ENCODE data around the gene UBL7. TPM values are rescaled to one million over a fixed set of nuclear protein-coding genes. Genes with fewer than 3 reads are reported as not detected.

Gene UBL7
- total and polyA plus RNA-seq, 4 donors, result 12.7 to 19.5 (median 18.2) TPM

DNA sequence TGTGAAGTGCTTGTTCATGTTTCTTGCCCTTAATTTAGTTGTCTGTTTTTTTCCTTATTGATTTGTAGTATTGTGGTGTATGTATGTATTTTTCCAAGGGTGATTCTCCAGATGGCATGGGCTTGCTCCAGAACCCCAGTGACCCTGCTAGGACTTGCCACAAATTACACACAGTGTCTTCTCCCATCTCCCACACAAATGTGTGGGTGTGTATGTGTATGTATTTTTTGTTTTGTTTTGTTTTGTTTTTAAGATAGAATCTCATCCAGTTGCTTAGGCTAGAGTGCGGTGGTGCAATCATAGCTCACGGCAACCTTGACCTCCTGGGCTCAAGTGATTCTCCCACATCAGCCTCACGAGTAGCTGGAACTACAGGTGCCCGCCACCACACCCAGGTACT lies 43.9 kb upstream of the UBL7 start (continued):
- TF ChIP-seq RXRA (IDR thresholded peaks at IDR 0.05), result no peak

DNA sequence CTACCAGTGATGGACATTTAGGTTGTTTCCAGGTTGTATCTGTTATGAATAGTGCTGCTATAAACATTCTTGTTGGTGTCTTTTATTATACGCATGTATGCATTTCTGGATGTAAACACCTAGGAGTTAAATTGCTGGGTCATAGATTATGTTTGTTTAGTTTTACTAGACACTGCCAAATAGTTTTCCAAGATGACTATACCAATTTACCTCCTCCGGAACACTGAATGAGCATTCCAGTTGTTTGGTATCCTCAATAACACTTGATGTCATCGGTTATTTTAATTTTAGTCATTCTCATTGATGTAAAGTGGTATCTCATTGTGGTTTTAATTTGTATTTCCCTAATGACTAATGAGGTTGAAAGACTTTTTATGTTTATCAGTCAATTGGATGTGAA lies 43.5 kb upstream of the UBL7 start:
- H3K36me3 ChIP-seq (ENCODE audit: control insufficient read depth in 4 of 4, insufficient read depth in 3 of 4, low read depth in 1 of 4, low read length in 3 of 4), result no peaks in the 10 kb centered on the region

DNA sequence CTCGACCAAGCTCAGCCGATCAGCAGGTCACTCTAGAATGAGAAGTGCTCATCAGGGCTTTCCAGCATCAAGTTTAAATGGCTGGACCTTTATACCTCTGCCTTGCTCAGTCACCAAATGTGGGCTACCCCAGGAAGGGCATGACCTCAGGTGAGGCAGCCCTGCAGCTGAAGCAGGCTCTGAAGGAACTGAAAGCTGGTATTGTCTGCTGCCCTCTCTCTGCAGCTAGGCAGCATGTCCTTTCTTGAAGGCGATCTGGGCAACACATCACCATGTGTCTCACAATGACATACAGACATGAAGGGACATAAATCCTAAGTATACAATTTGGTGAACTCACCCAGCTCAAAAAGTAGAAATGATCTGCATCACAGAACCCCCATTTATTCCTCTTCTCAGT lies 41.3 kb upstream of the UBL7 start:
- no peak for DNase-seq (ENCODE audit: low spot score)
- Histone ChIP-seq H3K27ac (ENCODE audit: low read depth in 1 of 2, low read length in 2 of 2) (no peak overlapping the region), H3K9me3 (ENCODE audit: control insufficient read depth in 4 of 4, low read length in 3 of 4) (no peaks in the 10 kb centered on the region), H3K4me3 (ENCODE audit: low read depth in 1 of 3, low read length in 3 of 3) (no peak overlapping the region), H3K9ac (ENCODE audit: low read depth in 1 of 2, low read length in 2 of 2) (no peak overlapping the region), H3K27me3 (ENCODE audit: control insufficient read depth in 4 of 4, insufficient read depth in 4 of 4, low read length in 3 of 4) (no peaks in the 10 kb centered on the region), H3K36me3 (ENCODE audit: control insufficient read depth in 4 of 4, insufficient read depth in 3 of 4, low read depth in 1 of 4, low read length in 3 of 4) (no peaks in the 10 kb centered on the region), H3K4me1 (ENCODE audit: control insufficient read depth in 4 of 4, insufficient read depth in 4 of 4, low read length in 3 of 4) (no peaks in the 10 kb centered on the region)
- TF ChIP-seq HNF4G (IDR thresholded peaks at IDR 0.05), result no peak
- TF ChIP-seq GABPA (IDR thresholded peaks at IDR 0.05 in 1 of 2, conservative IDR thresholded peaks at IDR 0.05 in 1 of 2), result no peak
- TF ChIP-seq, protein P1, sequence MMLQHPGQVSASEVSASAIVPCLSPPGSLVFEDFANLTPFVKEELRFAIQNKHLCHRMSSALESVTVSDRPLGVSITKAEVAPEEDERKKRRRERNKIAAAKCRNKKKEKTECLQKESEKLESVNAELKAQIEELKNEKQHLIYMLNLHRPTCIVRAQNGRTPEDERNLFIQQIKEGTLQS (IDR thresholded peaks at IDR 0.05), result no peak
- TF ChIP-seq JUND (IDR thresholded peaks at IDR 0.05), result no peak
- TF ChIP-seq FOXA1 (IDR thresholded peaks at IDR 0.05), result no peak
- TF ChIP-seq, protein P2, sequence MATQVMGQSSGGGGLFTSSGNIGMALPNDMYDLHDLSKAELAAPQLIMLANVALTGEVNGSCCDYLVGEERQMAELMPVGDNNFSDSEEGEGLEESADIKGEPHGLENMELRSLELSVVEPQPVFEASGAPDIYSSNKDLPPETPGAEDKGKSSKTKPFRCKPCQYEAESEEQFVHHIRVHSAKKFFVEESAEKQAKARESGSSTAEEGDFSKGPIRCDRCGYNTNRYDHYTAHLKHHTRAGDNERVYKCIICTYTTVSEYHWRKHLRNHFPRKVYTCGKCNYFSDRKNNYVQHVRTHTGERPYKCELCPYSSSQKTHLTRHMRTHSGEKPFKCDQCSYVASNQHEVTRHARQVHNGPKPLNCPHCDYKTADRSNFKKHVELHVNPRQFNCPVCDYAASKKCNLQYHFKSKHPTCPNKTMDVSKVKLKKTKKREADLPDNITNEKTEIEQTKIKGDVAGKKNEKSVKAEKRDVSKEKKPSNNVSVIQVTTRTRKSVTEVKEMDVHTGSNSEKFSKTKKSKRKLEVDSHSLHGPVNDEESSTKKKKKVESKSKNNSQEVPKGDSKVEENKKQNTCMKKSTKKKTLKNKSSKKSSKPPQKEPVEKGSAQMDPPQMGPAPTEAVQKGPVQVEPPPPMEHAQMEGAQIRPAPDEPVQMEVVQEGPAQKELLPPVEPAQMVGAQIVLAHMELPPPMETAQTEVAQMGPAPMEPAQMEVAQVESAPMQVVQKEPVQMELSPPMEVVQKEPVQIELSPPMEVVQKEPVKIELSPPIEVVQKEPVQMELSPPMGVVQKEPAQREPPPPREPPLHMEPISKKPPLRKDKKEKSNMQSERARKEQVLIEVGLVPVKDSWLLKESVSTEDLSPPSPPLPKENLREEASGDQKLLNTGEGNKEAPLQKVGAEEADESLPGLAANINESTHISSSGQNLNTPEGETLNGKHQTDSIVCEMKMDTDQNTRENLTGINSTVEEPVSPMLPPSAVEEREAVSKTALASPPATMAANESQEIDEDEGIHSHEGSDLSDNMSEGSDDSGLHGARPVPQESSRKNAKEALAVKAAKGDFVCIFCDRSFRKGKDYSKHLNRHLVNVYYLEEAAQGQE (IDR thresholded peaks at IDR 0.05), result no peak
- no peak for TF ChIP-seq TAF1 (conservative IDR thresholded peaks at IDR 0.05)
- TF ChIP-seq RAD21 (IDR thresholded peaks at IDR 0.05), result no peak
- no peak for TF ChIP-seq NR2F2 (IDR thresholded peaks at IDR 0.05)
- TF ChIP-seq, protein P3, sequence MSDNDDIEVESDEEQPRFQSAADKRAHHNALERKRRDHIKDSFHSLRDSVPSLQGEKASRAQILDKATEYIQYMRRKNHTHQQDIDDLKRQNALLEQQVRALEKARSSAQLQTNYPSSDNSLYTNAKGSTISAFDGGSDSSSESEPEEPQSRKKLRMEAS (IDR thresholded peaks at IDR 0.05), result no peak
- TF ChIP-seq, protein P4, sequence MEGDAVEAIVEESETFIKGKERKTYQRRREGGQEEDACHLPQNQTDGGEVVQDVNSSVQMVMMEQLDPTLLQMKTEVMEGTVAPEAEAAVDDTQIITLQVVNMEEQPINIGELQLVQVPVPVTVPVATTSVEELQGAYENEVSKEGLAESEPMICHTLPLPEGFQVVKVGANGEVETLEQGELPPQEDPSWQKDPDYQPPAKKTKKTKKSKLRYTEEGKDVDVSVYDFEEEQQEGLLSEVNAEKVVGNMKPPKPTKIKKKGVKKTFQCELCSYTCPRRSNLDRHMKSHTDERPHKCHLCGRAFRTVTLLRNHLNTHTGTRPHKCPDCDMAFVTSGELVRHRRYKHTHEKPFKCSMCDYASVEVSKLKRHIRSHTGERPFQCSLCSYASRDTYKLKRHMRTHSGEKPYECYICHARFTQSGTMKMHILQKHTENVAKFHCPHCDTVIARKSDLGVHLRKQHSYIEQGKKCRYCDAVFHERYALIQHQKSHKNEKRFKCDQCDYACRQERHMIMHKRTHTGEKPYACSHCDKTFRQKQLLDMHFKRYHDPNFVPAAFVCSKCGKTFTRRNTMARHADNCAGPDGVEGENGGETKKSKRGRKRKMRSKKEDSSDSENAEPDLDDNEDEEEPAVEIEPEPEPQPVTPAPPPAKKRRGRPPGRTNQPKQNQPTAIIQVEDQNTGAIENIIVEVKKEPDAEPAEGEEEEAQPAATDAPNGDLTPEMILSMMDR (IDR thresholded peaks at IDR 0.05; ENCODE audit: low read depth, low read length, missing input control), result no peak
- TF ChIP-seq FOXA2 (IDR thresholded peaks at IDR 0.05), result no peak
- no peak for TF ChIP-seq RXRA (IDR thresholded peaks at IDR 0.05)
- TF ChIP-seq, protein P5, sequence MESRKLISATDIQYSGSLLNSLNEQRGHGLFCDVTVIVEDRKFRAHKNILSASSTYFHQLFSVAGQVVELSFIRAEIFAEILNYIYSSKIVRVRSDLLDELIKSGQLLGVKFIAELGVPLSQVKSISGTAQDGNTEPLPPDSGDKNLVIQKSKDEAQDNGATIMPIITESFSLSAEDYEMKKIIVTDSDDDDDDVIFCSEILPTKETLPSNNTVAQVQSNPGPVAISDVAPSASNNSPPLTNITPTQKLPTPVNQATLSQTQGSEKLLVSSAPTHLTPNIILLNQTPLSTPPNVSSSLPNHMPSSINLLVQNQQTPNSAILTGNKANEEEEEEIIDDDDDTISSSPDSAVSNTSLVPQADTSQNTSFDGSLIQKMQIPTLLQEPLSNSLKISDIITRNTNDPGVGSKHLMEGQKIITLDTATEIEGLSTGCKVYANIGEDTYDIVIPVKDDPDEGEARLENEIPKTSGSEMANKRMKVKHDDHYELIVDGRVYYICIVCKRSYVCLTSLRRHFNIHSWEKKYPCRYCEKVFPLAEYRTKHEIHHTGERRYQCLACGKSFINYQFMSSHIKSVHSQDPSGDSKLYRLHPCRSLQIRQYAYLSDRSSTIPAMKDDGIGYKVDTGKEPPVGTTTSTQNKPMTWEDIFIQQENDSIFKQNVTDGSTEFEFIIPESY (IDR thresholded peaks at IDR 0.05), result no peak
- no peak for TF ChIP-seq HNF4A (conservative IDR thresholded peaks at IDR 0.05)
- TF ChIP-seq YY1 (IDR thresholded peaks at IDR 0.05), result no peak
- WGBS, result 79% methylated on average over 3 of the region's 3 CpGs

More for the DNA sequence above, 43.5 kb upstream of the UBL7 start:
- 88% methylated on average over 3 of the region's 3 CpGs for WGBS
- no peaks in the 10 kb centered on the region for H3K4me1 ChIP-seq (ENCODE audit: control insufficient read depth in 4 of 4, insufficient read depth in 4 of 4, low read length in 3 of 4)
- no peak overlapping the region for H3K4me3 ChIP-seq (ENCODE audit: low read depth in 1 of 3, low read length in 3 of 3)
- no peaks in the 10 kb centered on the region for H3K9me3 ChIP-seq (ENCODE audit: control insufficient read depth in 4 of 4, low read length in 3 of 4)
- no peak overlapping the region for H3K27ac ChIP-seq (ENCODE audit: low read depth in 1 of 2, low read length in 2 of 2)
- TF ChIP-seq EGR1 (IDR thresholded peaks at IDR 0.05; ENCODE audit: low read depth in 2 of 2) (no peak), GABPA (IDR thresholded peaks at IDR 0.05 in 1 of 2, conservative IDR thresholded peaks at IDR 0.05 in 1 of 2) (no peak), FOXA2 (IDR thresholded peaks at IDR 0.05) (no peak), SP1 (IDR thresholded peaks at IDR 0.05) (no peak), TAF1 (conservative IDR thresholded peaks at IDR 0.05) (no peak), RAD21 (IDR thresholded peaks at IDR 0.05) (no peak), JUND (IDR thresholded peaks at IDR 0.05) (no peak), RXRA (IDR thresholded peaks at IDR 0.05) (no peak)
- TF ChIP-seq, protein P3 (IDR thresholded peaks at IDR 0.05), result no peak
- TF ChIP-seq, protein P4 (IDR thresholded peaks at IDR 0.05; ENCODE audit: low read depth, low read length, missing input control), result no peak
- TF ChIP-seq, protein P1 (IDR thresholded peaks at IDR 0.05), result no peak
- no peak for DNase-seq (ENCODE audit: low spot score)
- no peaks in the 10 kb centered on the region for H3K27me3 ChIP-seq (ENCODE audit: control insufficient read depth in 4 of 4, insufficient read depth in 4 of 4, low read length in 3 of 4)
- no peak overlapping the region for H3K9ac ChIP-seq (ENCODE audit: low read depth in 1 of 2, low read length in 2 of 2)
